HG03159 (cell line): ENCODE data around the gene GRIA2.
"Not testable (repeated sequence)": the region's sequence is repeated elsewhere in the genome, so short reads cannot be mapped to it uniquely, and the experiment has no call there.

Experiments
- ATAC-seq: cut with Tn5 transposase; IDR thresholded peaks from one replicate; pipeline ENCODE4 v1.9.1; 2021; ENCODE audit warnings: mild to moderate bottlenecking, moderate library complexity; ENCODE audit not compliant: unreplicated experiment

The GRIA2 gene

GRCh38 chr4:157220371-157220881 is at the start of gene GRIA2:
Gene GRIA2, plus strand, starts transcription at chr4:157220728. Its CDS starts 315 bp downstream, at chr4:157221043.
- ATAC-seq, result no peak

GRCh38 chr4:157172011-157172410 is 48.5 kb upstream of the GRIA2 start:
- ATAC-seq, result no peak

GRCh38 chr4:157180268-157180667 is 40.3 kb upstream of the GRIA2 start:
- ATAC-seq, result not testable (repeated sequence)

GRCh38 chr4:157184300-157184699 is 36.2 kb upstream of the GRIA2 start:
- no peak for ATAC-seq

- no peak for ATAC-seq
Observed at GRCh38 chr4:157185363-157185762, 35.2 kb upstream of the GRIA2 start.

GRCh38 chr4:157195374-157195773 is 25.2 kb upstream of the GRIA2 start:
- ATAC-seq, result no peak

GRCh38 chr4:157196046-157196445 is 24.5 kb upstream of the GRIA2 start:
- ATAC-seq, result no peak

GRCh38 chr4:157204634-157205244 is 15.8 kb upstream of the GRIA2 start:
- ATAC-seq, result no peak

GRCh38 chr4:157217708-157218107 is 2.8 kb upstream of the GRIA2 start:
- ATAC-seq, result no peak

- ATAC-seq, result no peak
Observed at GRCh38 chr4:157219711-157220370, 687 bp upstream of the GRIA2 start.

- no peak for ATAC-seq
Observed at GRCh38 chr4:157221426-157221894, 932 bp downstream of the GRIA2 start.

- ATAC-seq, result no peak
Observed at GRCh38 chr4:157221895-157222770, 1.6 kb downstream of the GRIA2 start.

GRCh38 chr4:157222771-157223160 is 2.2 kb downstream of the GRIA2 start:
- no peak for ATAC-seq

- ATAC-seq, result no peak
Observed at GRCh38 chr4:157223456-157223855, 2.9 kb downstream of the GRIA2 start.

GRCh38 chr4:157225096-157225495 is 4.6 kb downstream of the GRIA2 start:
- ATAC-seq, result no peak

GRCh38 chr4:157226035-157226434 is 5.5 kb downstream of the GRIA2 start:
- no peak for ATAC-seq

GRCh38 chr4:157226601-157227000 is 6.1 kb downstream of the GRIA2 start:
- no peak for ATAC-seq

GRCh38 chr4:157231525-157231924 is 11.0 kb downstream of the GRIA2 start:
- ATAC-seq, result no peak

- no peak for ATAC-seq
Observed at GRCh38 chr4:157242871-157243270, 22.3 kb downstream of the GRIA2 start.

- ATAC-seq, result no peak
Observed at GRCh38 chr4:157244348-157244747, 23.8 kb downstream of the GRIA2 start.

- no peak for ATAC-seq
Observed at GRCh38 chr4:157245351-157245750, 24.8 kb downstream of the GRIA2 start.
